ENCODE data around the gene CEMIP. TPM values are rescaled to one million over a fixed set of nuclear protein-coding genes. Genes with fewer than 3 reads are reported as not detected.

The CEMIP gene
- total RNA-seq, 1 experiment from 2014 or later = 3.5 TPM

DNA sequence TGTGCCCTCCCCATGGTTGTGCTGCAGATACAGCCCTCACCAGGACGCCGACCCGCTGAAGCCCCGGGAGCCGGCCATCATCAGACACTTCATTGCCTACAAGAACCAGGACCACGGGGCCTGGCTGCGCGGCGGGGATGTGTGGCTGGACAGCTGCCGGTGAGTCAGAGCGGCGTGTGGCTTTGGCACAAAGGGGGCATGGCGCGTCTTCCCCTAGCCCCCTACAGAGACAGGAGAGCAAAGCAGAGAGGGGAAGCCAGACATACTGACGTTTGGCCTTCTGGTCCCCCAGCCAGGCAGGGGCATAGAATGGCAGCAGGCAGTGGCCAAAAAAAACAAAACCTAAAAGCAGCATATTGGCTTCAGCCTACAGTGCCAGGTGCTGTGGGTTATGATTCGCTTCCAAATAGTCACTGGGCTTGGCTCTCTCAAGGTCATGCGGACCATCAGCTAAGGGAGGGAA is 146.5 kb downstream of the CEMIP start:
- no TSS peak for BruUV-seq (replicated peaks)
- DNase-seq (ENCODE audit: low read depth, low spot score) = no peak
- ChIA-PET CTCF (no interaction called here), POLR2A (no interaction called here), RAD21 (ENCODE audit: low non-redundant PET in 1 of 2, low total read pairs in 2 of 2, uncharacterized antibody in 2 of 2, unreplicated experiment in 2 of 2) (no interaction called here)
- intact Hi-C loops (cut with micrococcal nuclease) = no loop called here
- H3K4me3 ChIP-seq (replicated peaks in 1 of 2; ENCODE audit: low read depth in 1 of 2, low read length in 2 of 2) = no peak overlapping the region
- H4K20me1 ChIP-seq (ENCODE audit: insufficient read depth) = no peaks in the 10 kb centered on the region
- no peak for ATAC-seq
- no peak overlapping the region for H3K9ac ChIP-seq (ENCODE audit: low read length)
- no peaks in the 10 kb centered on the region for H3K27me3 ChIP-seq (ENCODE audit: insufficient read depth, low read length)
- no peak overlapping the region for H3K4me2 ChIP-seq (ENCODE audit: low read length)
- H3K27ac ChIP-seq (ENCODE audit: low read depth, low read length) = no peak overlapping the region
- no peaks in the 10 kb centered on the region for H3K9me3 ChIP-seq (ENCODE audit: control insufficient read depth in 1 of 2, insufficient read depth in 1 of 2, low read depth in 1 of 2, low read length in 2 of 2)
- H3K36me3 ChIP-seq (ENCODE audit: control insufficient read depth in 1 of 2, insufficient read depth in 2 of 2, low read length in 2 of 2) = no peaks in the 10 kb centered on the region; a peak in 1 of 4 replicates
- H3K9me2 ChIP-seq (ENCODE audit: insufficient read depth) = no peaks in the 10 kb centered on the region
- no peak overlapping the region for H2AFZ ChIP-seq (ENCODE audit: low read depth, low read length, poor library complexity, severe bottlenecking)
- no peaks in the 10 kb centered on the region for H3K79me2 ChIP-seq (ENCODE audit: insufficient read depth, low read length)
- peaks cover 0 to 8% of the 10 kb centered on the region in 2 experiments; a peak in 1 of 4 replicates for H3K4me1 ChIP-seq (ENCODE audit: control insufficient read depth in 1 of 2, insufficient read depth in 2 of 2, low read length in 2 of 2)
- TF ChIP-seq, protein P1, sequence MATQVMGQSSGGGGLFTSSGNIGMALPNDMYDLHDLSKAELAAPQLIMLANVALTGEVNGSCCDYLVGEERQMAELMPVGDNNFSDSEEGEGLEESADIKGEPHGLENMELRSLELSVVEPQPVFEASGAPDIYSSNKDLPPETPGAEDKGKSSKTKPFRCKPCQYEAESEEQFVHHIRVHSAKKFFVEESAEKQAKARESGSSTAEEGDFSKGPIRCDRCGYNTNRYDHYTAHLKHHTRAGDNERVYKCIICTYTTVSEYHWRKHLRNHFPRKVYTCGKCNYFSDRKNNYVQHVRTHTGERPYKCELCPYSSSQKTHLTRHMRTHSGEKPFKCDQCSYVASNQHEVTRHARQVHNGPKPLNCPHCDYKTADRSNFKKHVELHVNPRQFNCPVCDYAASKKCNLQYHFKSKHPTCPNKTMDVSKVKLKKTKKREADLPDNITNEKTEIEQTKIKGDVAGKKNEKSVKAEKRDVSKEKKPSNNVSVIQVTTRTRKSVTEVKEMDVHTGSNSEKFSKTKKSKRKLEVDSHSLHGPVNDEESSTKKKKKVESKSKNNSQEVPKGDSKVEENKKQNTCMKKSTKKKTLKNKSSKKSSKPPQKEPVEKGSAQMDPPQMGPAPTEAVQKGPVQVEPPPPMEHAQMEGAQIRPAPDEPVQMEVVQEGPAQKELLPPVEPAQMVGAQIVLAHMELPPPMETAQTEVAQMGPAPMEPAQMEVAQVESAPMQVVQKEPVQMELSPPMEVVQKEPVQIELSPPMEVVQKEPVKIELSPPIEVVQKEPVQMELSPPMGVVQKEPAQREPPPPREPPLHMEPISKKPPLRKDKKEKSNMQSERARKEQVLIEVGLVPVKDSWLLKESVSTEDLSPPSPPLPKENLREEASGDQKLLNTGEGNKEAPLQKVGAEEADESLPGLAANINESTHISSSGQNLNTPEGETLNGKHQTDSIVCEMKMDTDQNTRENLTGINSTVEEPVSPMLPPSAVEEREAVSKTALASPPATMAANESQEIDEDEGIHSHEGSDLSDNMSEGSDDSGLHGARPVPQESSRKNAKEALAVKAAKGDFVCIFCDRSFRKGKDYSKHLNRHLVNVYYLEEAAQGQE (IDR thresholded peaks at IDR 0.05; ENCODE audit: low read depth) = no peak
- no peak for TF ChIP-seq TCF7L2 (IDR thresholded peaks at IDR 0.05; ENCODE audit: borderline replicate concordance, extremely low read depth, insufficient read depth, insufficient read length)
- TF ChIP-seq EZH2 (IDR thresholded peaks at IDR 0.05) = no peak
- no peak for TF ChIP-seq RAD21 (IDR thresholded peaks at IDR 0.05; ENCODE audit: low read depth)
- TF ChIP-seq, protein P2, sequence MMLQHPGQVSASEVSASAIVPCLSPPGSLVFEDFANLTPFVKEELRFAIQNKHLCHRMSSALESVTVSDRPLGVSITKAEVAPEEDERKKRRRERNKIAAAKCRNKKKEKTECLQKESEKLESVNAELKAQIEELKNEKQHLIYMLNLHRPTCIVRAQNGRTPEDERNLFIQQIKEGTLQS (IDR thresholded peaks at IDR 0.05) = no peak
- no peak for TF ChIP-seq SRF (IDR thresholded peaks at IDR 0.05; ENCODE audit: low read depth)
- TF ChIP-seq EZH2phosphoT487 (IDR thresholded peaks at IDR 0.05; ENCODE audit: borderline replicate concordance) = no peak
- TF ChIP-seq ZNF274 (IDR thresholded peaks at IDR 0.05; ENCODE audit: low read depth, low read length) = no peak
- TF ChIP-seq ELF1 (IDR thresholded peaks at IDR 0.05; ENCODE audit: borderline replicate concordance, low read depth) = no peak
- no peak for TF ChIP-seq FOSL1 (IDR thresholded peaks at IDR 0.05; ENCODE audit: low read depth)
- TF ChIP-seq, protein P3, sequence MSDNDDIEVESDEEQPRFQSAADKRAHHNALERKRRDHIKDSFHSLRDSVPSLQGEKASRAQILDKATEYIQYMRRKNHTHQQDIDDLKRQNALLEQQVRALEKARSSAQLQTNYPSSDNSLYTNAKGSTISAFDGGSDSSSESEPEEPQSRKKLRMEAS (IDR thresholded peaks at IDR 0.05) = no peak
- TF ChIP-seq, protein P4, sequence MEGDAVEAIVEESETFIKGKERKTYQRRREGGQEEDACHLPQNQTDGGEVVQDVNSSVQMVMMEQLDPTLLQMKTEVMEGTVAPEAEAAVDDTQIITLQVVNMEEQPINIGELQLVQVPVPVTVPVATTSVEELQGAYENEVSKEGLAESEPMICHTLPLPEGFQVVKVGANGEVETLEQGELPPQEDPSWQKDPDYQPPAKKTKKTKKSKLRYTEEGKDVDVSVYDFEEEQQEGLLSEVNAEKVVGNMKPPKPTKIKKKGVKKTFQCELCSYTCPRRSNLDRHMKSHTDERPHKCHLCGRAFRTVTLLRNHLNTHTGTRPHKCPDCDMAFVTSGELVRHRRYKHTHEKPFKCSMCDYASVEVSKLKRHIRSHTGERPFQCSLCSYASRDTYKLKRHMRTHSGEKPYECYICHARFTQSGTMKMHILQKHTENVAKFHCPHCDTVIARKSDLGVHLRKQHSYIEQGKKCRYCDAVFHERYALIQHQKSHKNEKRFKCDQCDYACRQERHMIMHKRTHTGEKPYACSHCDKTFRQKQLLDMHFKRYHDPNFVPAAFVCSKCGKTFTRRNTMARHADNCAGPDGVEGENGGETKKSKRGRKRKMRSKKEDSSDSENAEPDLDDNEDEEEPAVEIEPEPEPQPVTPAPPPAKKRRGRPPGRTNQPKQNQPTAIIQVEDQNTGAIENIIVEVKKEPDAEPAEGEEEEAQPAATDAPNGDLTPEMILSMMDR (IDR thresholded peaks at IDR 0.05 in 2 of 3, conservative IDR thresholded peaks at IDR 0.05 in 1 of 3; ENCODE audit: borderline replicate concordance in 1 of 3, insufficient read depth in 1 of 3, low read depth in 2 of 3, low read length in 2 of 3) = no peak
- TF ChIP-seq POLR2AphosphoS5 (IDR thresholded peaks at IDR 0.05; ENCODE audit: low read depth, low read length) = no peak
- TF ChIP-seq YY1 (IDR thresholded peaks at IDR 0.05; ENCODE audit: extremely low read depth, insufficient replicate concordance, low read depth, low read length) = no peak
- no peak for TF ChIP-seq JUND (IDR thresholded peaks at IDR 0.05)
- TF ChIP-seq, protein P5, sequence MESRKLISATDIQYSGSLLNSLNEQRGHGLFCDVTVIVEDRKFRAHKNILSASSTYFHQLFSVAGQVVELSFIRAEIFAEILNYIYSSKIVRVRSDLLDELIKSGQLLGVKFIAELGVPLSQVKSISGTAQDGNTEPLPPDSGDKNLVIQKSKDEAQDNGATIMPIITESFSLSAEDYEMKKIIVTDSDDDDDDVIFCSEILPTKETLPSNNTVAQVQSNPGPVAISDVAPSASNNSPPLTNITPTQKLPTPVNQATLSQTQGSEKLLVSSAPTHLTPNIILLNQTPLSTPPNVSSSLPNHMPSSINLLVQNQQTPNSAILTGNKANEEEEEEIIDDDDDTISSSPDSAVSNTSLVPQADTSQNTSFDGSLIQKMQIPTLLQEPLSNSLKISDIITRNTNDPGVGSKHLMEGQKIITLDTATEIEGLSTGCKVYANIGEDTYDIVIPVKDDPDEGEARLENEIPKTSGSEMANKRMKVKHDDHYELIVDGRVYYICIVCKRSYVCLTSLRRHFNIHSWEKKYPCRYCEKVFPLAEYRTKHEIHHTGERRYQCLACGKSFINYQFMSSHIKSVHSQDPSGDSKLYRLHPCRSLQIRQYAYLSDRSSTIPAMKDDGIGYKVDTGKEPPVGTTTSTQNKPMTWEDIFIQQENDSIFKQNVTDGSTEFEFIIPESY (IDR thresholded peaks at IDR 0.05; ENCODE audit: extremely low read depth, insufficient replicate concordance, low read length) = no peak

Measured in HCT116 (cell line).